WTC11 (cell line): ENCODE data around the gene UBASH3B.

Experiments used
- ATF1 ChIP-seq: sonication (generic); formaldehyde crosslinking; IDR thresholded peaks from 2 replicates; pipeline ENCODE4 v1.8.1; 2023; ENCODE audit warnings: mild to moderate bottlenecking, moderate library complexity, missing genetic modification reagents
- NR3C1 ChIP-seq: sonication (generic); formaldehyde crosslinking; conservative IDR thresholded peaks from 2 replicates; pipeline ENCODE4 v1.8.1; 2023; ENCODE audit warnings: low read depth, mild to moderate bottlenecking, missing genetic modification reagents
- ZNF423 ChIP-seq: fragments of 250-450 bp; sonication (Bioruptor Pico); IDR thresholded peaks from 2 replicates; pipeline ENCODE4 v2.1.2; 2022; ENCODE audit warnings: mild to moderate bottlenecking, moderate library complexity
- TF ChIP-seq, protein P1 (sequence below): fragments of 200-600 bp; IDR thresholded peaks from 2 replicates; pipeline ENCODE4 v1.8.0; 2022; ENCODE audit warnings: antibody characterized with exemption
- TF ChIP-seq, protein P2 (sequence below): sonication (generic); formaldehyde crosslinking; IDR thresholded peaks from 2 replicates; pipeline ENCODE4 v1.8.1; 2023; ENCODE audit warnings: mild to moderate bottlenecking, missing genetic modification reagents
- TF ChIP-seq, protein P3 (sequence below): sonication (generic); formaldehyde crosslinking; IDR thresholded peaks from 2 replicates; pipeline ENCODE4 v1.8.0; 2022; ENCODE audit warnings: mild to moderate bottlenecking, missing genetic modification reagents
- TF ChIP-seq, protein P4 (sequence below): sonication (generic); formaldehyde crosslinking; IDR thresholded peaks from 2 replicates; pipeline ENCODE4 v1.8.0; 2023; ENCODE audit warnings: missing genetic modification reagents, mild to moderate bottlenecking, borderline replicate concordance
- TF ChIP-seq, protein P5 (sequence below): sonication (generic); formaldehyde crosslinking; IDR thresholded peaks from 2 replicates; pipeline ENCODE4 v1.8.0; 2022; ENCODE audit warnings: missing genetic modification reagents
- TF ChIP-seq, protein P6 (sequence below): sonication (generic); formaldehyde crosslinking; conservative IDR thresholded peaks from 2 replicates; pipeline ENCODE4 v1.8.1; 2022; ENCODE audit warnings: mild to moderate bottlenecking, missing genetic modification reagents
- TF ChIP-seq, protein P7 (sequence below): sonication (generic); formaldehyde crosslinking; IDR thresholded peaks from 2 replicates; pipeline ENCODE4 v1.8.1; 2022; ENCODE audit warnings: low read depth, missing genetic modification reagents, borderline replicate concordance
- TF ChIP-seq, protein P8 (sequence below): sonication (generic); formaldehyde crosslinking; IDR thresholded peaks from 2 replicates; pipeline ENCODE4 v1.8.0; 2022; ENCODE audit warnings: mild to moderate bottlenecking, missing genetic modification reagents
- TF ChIP-seq, protein P9 (sequence below): sonication (generic); formaldehyde crosslinking; IDR thresholded peaks from 2 replicates; pipeline ENCODE4 v1.8.1; 2023; ENCODE audit warnings: mild to moderate bottlenecking, moderate library complexity, missing genetic modification reagents

DNA sequence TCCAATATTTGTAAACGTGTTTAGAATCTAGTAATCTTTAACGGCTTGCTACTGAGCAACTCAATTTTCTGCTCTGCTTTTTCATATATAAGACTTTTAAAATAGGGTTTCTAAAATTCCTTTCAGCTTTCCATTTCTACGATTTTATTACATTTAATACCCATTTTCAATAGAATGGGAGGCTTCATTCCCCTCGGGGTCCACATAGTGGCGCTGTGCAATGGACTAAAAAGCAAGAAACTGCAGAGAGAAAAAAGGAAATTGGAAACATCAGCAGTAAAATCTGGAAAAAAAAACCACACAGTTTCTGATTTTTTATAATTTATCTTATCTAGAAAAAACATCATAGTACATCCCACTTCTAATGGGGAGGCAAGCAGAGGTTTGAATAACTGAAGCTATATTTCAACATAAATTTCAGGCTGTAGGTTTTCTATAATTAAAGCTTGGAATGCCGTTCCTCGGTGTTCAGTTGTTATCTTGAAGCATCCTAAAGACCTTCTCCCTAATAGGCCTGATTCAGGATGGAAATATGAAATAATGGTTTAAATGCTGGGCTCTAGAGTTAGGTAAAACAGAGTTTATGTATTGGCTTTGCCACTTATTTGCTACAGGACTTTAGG is 208.3 kb downstream of the UBASH3B start:
- TF ChIP-seq, protein P1, sequence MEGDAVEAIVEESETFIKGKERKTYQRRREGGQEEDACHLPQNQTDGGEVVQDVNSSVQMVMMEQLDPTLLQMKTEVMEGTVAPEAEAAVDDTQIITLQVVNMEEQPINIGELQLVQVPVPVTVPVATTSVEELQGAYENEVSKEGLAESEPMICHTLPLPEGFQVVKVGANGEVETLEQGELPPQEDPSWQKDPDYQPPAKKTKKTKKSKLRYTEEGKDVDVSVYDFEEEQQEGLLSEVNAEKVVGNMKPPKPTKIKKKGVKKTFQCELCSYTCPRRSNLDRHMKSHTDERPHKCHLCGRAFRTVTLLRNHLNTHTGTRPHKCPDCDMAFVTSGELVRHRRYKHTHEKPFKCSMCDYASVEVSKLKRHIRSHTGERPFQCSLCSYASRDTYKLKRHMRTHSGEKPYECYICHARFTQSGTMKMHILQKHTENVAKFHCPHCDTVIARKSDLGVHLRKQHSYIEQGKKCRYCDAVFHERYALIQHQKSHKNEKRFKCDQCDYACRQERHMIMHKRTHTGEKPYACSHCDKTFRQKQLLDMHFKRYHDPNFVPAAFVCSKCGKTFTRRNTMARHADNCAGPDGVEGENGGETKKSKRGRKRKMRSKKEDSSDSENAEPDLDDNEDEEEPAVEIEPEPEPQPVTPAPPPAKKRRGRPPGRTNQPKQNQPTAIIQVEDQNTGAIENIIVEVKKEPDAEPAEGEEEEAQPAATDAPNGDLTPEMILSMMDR: peak; percentile 44; the same call in 1 of the 2 replicates
- TF ChIP-seq, protein P2, sequence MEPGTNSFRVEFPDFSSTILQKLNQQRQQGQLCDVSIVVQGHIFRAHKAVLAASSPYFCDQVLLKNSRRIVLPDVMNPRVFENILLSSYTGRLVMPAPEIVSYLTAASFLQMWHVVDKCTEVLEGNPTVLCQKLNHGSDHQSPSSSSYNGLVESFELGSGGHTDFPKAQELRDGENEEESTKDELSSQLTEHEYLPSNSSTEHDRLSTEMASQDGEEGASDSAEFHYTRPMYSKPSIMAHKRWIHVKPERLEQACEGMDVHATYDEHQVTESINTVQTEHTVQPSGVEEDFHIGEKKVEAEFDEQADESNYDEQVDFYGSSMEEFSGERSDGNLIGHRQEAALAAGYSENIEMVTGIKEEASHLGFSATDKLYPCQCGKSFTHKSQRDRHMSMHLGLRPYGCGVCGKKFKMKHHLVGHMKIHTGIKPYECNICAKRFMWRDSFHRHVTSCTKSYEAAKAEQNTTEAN: no peak
- TF ChIP-seq, protein P3, sequence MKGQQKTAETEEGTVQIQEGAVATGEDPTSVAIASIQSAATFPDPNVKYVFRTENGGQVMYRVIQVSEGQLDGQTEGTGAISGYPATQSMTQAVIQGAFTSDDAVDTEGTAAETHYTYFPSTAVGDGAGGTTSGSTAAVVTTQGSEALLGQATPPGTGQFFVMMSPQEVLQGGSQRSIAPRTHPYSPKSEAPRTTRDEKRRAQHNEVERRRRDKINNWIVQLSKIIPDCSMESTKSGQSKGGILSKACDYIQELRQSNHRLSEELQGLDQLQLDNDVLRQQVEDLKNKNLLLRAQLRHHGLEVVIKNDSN (CRISPR knock-in tag): no peak
- TF ChIP-seq, protein P4, sequence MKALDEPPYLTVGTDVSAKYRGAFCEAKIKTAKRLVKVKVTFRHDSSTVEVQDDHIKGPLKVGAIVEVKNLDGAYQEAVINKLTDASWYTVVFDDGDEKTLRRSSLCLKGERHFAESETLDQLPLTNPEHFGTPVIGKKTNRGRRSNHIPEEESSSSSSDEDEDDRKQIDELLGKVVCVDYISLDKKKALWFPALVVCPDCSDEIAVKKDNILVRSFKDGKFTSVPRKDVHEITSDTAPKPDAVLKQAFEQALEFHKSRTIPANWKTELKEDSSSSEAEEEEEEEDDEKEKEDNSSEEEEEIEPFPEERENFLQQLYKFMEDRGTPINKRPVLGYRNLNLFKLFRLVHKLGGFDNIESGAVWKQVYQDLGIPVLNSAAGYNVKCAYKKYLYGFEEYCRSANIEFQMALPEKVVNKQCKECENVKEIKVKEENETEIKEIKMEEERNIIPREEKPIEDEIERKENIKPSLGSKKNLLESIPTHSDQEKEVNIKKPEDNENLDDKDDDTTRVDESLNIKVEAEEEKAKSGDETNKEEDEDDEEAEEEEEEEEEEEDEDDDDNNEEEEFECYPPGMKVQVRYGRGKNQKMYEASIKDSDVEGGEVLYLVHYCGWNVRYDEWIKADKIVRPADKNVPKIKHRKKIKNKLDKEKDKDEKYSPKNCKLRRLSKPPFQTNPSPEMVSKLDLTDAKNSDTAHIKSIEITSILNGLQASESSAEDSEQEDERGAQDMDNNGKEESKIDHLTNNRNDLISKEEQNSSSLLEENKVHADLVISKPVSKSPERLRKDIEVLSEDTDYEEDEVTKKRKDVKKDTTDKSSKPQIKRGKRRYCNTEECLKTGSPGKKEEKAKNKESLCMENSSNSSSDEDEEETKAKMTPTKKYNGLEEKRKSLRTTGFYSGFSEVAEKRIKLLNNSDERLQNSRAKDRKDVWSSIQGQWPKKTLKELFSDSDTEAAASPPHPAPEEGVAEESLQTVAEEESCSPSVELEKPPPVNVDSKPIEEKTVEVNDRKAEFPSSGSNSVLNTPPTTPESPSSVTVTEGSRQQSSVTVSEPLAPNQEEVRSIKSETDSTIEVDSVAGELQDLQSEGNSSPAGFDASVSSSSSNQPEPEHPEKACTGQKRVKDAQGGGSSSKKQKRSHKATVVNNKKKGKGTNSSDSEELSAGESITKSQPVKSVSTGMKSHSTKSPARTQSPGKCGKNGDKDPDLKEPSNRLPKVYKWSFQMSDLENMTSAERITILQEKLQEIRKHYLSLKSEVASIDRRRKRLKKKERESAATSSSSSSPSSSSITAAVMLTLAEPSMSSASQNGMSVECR (CRISPR knock-in tag): no peak
- TF ChIP-seq, protein P5, sequence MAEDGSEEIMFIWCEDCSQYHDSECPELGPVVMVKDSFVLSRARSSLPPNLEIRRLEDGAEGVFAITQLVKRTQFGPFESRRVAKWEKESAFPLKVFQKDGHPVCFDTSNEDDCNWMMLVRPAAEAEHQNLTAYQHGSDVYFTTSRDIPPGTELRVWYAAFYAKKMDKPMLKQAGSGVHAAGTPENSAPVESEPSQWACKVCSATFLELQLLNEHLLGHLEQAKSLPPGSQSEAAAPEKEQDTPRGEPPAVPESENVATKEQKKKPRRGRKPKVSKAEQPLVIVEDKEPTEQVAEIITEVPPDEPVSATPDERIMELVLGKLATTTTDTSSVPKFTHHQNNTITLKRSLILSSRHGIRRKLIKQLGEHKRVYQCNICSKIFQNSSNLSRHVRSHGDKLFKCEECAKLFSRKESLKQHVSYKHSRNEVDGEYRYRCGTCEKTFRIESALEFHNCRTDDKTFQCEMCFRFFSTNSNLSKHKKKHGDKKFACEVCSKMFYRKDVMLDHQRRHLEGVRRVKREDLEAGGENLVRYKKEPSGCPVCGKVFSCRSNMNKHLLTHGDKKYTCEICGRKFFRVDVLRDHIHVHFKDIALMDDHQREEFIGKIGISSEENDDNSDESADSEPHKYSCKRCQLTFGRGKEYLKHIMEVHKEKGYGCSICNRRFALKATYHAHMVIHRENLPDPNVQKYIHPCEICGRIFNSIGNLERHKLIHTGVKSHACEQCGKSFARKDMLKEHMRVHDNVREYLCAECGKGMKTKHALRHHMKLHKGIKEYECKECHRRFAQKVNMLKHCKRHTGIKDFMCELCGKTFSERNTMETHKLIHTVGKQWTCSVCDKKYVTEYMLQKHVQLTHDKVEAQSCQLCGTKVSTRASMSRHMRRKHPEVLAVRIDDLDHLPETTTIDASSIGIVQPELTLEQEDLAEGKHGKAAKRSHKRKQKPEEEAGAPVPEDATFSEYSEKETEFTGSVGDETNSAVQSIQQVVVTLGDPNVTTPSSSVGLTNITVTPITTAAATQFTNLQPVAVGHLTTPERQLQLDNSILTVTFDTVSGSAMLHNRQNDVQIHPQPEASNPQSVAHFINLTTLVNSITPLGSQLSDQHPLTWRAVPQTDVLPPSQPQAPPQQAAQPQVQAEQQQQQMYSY (CRISPR knock-in tag): no peak
- TF ChIP-seq NR3C1 (no peak), ZNF423 (no peak), ATF1 (CRISPR knock-in tag) (no peak)
- TF ChIP-seq, protein P6, sequence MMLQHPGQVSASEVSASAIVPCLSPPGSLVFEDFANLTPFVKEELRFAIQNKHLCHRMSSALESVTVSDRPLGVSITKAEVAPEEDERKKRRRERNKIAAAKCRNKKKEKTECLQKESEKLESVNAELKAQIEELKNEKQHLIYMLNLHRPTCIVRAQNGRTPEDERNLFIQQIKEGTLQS (CRISPR knock-in tag): no peak
- TF ChIP-seq, protein P7, sequence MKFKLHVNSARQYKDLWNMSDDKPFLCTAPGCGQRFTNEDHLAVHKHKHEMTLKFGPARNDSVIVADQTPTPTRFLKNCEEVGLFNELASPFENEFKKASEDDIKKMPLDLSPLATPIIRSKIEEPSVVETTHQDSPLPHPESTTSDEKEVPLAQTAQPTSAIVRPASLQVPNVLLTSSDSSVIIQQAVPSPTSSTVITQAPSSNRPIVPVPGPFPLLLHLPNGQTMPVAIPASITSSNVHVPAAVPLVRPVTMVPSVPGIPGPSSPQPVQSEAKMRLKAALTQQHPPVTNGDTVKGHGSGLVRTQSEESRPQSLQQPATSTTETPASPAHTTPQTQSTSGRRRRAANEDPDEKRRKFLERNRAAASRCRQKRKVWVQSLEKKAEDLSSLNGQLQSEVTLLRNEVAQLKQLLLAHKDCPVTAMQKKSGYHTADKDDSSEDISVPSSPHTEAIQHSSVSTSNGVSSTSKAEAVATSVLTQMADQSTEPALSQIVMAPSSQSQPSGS (CRISPR knock-in tag): no peak
- TF ChIP-seq, protein P8, sequence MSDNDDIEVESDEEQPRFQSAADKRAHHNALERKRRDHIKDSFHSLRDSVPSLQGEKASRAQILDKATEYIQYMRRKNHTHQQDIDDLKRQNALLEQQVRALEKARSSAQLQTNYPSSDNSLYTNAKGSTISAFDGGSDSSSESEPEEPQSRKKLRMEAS (CRISPR knock-in tag): no peak
- TF ChIP-seq, protein P9, sequence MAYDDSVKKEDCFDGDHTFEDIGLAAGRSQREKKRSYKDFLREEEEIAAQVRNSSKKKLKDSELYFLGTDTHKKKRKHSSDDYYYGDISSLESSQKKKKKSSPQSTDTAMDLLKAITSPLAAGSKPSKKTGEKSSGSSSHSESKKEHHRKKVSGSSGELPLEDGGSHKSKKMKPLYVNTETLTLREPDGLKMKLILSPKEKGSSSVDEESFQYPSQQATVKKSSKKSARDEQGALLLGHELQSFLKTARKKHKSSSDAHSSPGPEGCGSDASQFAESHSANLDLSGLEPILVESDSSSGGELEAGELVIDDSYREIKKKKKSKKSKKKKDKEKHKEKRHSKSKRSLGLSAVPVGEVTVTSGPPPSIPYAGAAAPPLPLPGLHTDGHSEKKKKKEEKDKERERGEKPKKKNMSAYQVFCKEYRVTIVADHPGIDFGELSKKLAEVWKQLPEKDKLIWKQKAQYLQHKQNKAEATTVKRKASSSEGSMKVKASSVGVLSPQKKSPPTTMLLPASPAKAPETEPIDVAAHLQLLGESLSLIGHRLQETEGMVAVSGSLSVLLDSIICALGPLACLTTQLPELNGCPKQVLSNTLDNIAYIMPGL (CRISPR knock-in tag): no peak
